GM04503 (cell line): ENCODE results near the gene FAM180A.

ENCODE experiments used
- DNase-seq: peaks from one replicate; pipeline ENCODE4 v3.0.0-alpha.2; 2012; ENCODE audit warnings: low read depth

The FAM180A gene

DNA sequence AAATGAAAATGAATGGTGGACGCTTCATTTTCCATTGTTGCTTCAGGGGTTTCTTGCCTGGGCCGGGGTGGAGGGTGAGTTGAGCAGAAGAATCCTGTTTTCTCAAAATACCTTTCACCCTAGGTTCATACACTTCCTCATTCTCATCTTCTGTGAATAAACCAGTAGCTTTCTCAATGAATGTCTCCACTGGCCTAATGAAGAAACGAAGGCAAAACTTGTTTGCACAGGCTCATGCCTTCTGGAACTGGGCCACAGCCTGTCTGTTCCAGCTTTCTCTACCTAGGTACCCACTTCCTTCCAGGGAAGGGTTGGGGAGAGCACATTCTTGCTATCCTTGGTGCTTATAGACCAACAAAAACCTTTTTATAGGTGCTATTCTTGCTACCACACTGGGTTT, 65.0 kb downstream of the FAM180A start:
- no peak for DNase-seq

DNA sequence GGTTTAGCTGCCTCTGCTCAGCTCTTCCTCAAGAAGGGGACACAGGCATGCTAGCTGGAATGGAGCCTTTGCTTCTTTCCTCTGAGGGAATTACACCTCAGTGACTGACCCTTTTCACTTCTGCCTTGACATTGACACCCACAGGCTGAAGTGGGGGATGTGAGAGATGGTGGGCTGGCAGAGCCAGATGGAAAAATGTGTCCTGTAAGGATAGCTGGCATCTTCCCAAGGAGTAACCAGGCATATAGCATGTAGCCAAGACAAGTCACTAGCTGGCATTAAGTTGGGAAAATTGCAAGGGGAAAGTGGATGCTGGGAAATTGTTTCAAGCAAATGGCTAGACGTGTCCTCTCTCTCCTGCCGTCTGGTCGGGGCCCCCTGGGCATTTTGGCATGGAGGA, 66.4 kb downstream of the FAM180A start:
- no peak for DNase-seq

DNA sequence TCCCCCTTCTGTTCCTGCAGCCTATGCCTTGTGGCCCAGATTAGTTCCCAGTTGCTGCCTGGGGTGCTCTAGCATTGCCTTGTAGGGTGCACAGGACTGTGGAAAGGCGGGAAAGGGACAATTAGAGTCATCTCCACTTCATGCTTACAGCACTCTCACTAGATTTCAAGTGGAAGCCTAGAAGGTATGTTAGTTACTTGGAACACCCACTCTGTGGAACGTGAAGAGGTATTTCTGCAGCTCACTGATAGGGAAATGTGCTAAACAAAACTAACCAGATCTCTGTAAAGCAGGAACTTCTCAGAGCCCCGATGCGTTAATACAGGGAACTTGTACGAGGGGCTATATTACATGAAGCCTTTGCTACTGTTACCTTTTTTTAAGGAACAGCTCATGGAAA, 66.9 kb downstream of the FAM180A start:
- DNase-seq, result no peak
